Hepatocyte (in vitro differentiated cells): ENCODE results near the gene SDSL. TPM values are rescaled to one million over a fixed set of nuclear protein-coding genes. Genes with fewer than 3 reads are reported as not detected.

Experiments used
- DNase-seq: peaks from one replicate; pipeline ENCODE4 v3.0.0-alpha.2; 2016; ENCODE audit warnings: low spot score
- H2AFZ ChIP-seq: fragments of 200-600 bp; sonication (generic); 2 replicates; pipeline ENCODE4 v1.6.0; 2016; ENCODE audit warnings: antibody characterized with exemption, mild to moderate bottlenecking
- H3K27ac ChIP-seq: fragments of 200-600 bp; sonication (generic); 2 replicates; pipeline ENCODE4 v1.5.1; 2016; ENCODE audit warnings: mild to moderate bottlenecking
- H3K27me3 ChIP-seq: fragments of 200-600 bp; sonication (generic); 2 replicates; pipeline ENCODE4 v1.6.1; 2016
- H3K36me3 ChIP-seq: fragments of 200-600 bp; sonication (generic); replicated peaks from 2 replicates; pipeline ENCODE4 v1.5.1; 2016; ENCODE audit warnings: low read depth; ENCODE audit not compliant: insufficient read depth
- H3K4me1 ChIP-seq: fragments of 200-600 bp; sonication (generic); 2 replicates; pipeline ENCODE4 v1.5.1; 2016; ENCODE audit warnings: mild to moderate bottlenecking, moderate library complexity; ENCODE audit not compliant: insufficient read depth
- H3K4me2 ChIP-seq: fragments of 200-600 bp; sonication (generic); 2 replicates; pipeline ENCODE4 v1.6.0; 2016
- H3K4me3 ChIP-seq: fragments of 200-600 bp; sonication (generic); 2 replicates; pipeline ENCODE4 v1.5.1; 2016; ENCODE audit warnings: mild to moderate bottlenecking
- H3K79me2 ChIP-seq: fragments of 200-600 bp; sonication (generic); 2 replicates; pipeline ENCODE4 v1.6.0; 2017; ENCODE audit warnings: mild to moderate bottlenecking
- H3K9me2 ChIP-seq: fragments of 200-600 bp; sonication (generic); replicated peaks from 2 replicates; pipeline ENCODE4 v1.6.0; 2017; ENCODE audit warnings: mild to moderate bottlenecking; ENCODE audit not compliant: insufficient read depth
- H3K9me3 ChIP-seq: fragments of 200-600 bp; sonication (generic); 2 replicates; pipeline ENCODE4 v1.5.1; 2016; ENCODE audit warnings: low read depth, mild to moderate bottlenecking
- H4K20me1 ChIP-seq: fragments of 200-600 bp; sonication (generic); 2 replicates; pipeline ENCODE4 v1.6.0; 2016; ENCODE audit warnings: mild to moderate bottlenecking; ENCODE audit not compliant: insufficient read depth, poor library complexity, severe bottlenecking
- EZH2 ChIP-seq: fragments of 200-600 bp; sonication (generic); IDR thresholded peaks from 2 replicates; pipeline ENCODE4 v1.6.1; 2016; ENCODE audit warnings: antibody characterized with exemption, mild to moderate bottlenecking, borderline replicate concordance
- EZH2phosphoT487 ChIP-seq: fragments of 200-600 bp; sonication (generic); IDR thresholded peaks from one replicate; pipeline ENCODE4 v1.6.1; 2018; ENCODE audit warnings: antibody characterized with exemption, mild to moderate bottlenecking, low read depth, moderate library complexity; ENCODE audit not compliant: unreplicated experiment, severe bottlenecking
- WGBS: methylation state at CpG from one replicate; pipeline ENCODE4 v1.1.6; 2016; ENCODE audit warnings: low lambda C conversion rate; ENCODE audit errors: missing lambda C conversion rate; 5-methylcytosine and 5-hydroxymethylcytosine counted together
- polyA plus RNA-seq: library from polyadenylated mRNA; unstranded; fragments of >200 nt; fragmentation: Nextera tagmentation; extraction: Ambion mirVana; gene quantifications from 2 replicates; pipeline ENCODE4 v1.2.1, GENCODE V29; 2016
- total RNA-seq: library from RNA; depleted of rRNA; stranded (reverse); fragments of >200 nt; gene quantifications from 2 replicates; pipeline ENCODE4 v1.2.3, GENCODE V29; 2014
- TF ChIP-seq, protein P1 (sequence below): fragments of 200-600 bp; sonication (generic); IDR thresholded peaks from 2 replicates; pipeline ENCODE4 v1.5.1; 2016; ENCODE audit warnings: antibody characterized with exemption, mild to moderate bottlenecking; ENCODE audit not compliant: poor library complexity

The SDSL gene
- total and polyA plus RNA-seq, 2 experiments from 2014 or later: 10.3 to 26.7 TPM

DNA sequence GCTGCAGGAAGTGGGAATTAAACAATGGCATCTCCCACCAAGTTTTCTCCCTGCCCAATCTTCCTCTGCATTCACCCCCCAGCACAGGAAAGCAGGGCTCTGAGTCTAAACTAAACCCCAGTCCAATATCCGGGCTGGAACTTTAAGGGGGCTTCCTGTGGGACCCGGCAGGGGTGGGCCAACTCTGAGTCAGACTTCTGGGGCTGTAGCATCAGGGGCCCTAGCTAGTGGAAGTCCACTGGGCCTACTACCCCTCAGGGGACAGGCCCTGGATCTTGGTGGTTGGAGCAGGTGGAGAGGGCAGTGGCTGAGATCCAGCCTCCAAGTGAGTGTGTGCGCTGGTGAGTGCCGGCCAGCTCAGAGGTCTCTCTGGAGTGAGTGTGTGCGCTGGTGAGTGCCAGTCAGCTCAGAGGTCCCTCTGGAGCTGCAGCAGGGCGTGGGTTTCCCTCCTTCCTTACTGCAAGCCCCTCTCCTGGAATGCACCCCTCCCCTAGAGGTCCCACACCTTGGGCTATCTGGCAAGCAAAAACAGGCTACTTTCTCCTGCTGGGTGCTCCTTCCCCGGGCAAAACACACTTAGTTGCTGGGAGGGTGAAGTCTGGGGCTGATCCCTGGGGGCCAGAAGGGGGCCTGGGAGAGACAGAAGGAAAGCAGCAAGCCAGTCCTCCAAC lies 55.1 kb downstream of the SDSL start:
- peaks cover 90% of the 10 kb centered on the region for H3K27me3 ChIP-seq
- H3K79me2 ChIP-seq: no peaks in the 10 kb centered on the region
- 6% methylated on average over 5 of the region's 7 CpGs for WGBS
- TF ChIP-seq EZH2: no peak
- TF ChIP-seq EZH2phosphoT487: peak; percentile 78
- TF ChIP-seq, protein P1, sequence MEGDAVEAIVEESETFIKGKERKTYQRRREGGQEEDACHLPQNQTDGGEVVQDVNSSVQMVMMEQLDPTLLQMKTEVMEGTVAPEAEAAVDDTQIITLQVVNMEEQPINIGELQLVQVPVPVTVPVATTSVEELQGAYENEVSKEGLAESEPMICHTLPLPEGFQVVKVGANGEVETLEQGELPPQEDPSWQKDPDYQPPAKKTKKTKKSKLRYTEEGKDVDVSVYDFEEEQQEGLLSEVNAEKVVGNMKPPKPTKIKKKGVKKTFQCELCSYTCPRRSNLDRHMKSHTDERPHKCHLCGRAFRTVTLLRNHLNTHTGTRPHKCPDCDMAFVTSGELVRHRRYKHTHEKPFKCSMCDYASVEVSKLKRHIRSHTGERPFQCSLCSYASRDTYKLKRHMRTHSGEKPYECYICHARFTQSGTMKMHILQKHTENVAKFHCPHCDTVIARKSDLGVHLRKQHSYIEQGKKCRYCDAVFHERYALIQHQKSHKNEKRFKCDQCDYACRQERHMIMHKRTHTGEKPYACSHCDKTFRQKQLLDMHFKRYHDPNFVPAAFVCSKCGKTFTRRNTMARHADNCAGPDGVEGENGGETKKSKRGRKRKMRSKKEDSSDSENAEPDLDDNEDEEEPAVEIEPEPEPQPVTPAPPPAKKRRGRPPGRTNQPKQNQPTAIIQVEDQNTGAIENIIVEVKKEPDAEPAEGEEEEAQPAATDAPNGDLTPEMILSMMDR: no peak
- H3K27ac ChIP-seq: no peak overlapping the region
- H3K4me2 ChIP-seq: no peak overlapping the region
- H4K20me1 ChIP-seq: no peaks in the 10 kb centered on the region
- no peak overlapping the region for H3K4me3 ChIP-seq
- no peaks in the 10 kb centered on the region for H3K4me1 ChIP-seq
- no peaks in the 10 kb centered on the region for H3K36me3 ChIP-seq
- DNase-seq: no peak
- H3K9me3 ChIP-seq: no peaks in the 10 kb centered on the region
- H3K9me2 ChIP-seq: no peaks in the 10 kb centered on the region
- H2AFZ ChIP-seq: no peak overlapping the region

DNA sequence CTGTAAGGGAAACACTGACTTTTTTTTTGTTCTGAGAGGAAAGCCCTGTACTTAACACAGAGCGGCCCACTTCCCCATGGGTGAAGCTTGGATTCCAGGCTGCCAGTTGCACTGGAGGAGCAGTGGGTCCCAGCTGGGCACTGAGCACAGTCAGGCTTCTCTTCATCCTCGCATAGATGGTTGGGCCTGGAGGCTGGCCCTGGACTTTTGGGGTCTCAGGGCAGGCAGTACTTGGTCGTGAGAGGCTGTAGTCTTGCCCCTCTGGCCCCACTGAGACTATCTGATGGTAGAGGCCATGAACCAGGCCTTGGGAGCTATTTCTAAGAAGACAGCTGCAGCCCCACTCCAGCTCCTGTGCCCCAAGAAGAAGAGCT lies 55.6 kb downstream of the SDSL start:
- no peak overlapping the region for H3K4me3 ChIP-seq
- 12% methylated on average over 3 of the region's 3 CpGs for WGBS
- DNase-seq: no peak
- no peaks in the 10 kb centered on the region for H3K9me3 ChIP-seq
- no peak overlapping the region for H3K4me2 ChIP-seq
- H3K36me3 ChIP-seq: no peaks in the 10 kb centered on the region
- peaks cover 90% of the 10 kb centered on the region for H3K27me3 ChIP-seq
- no peaks in the 10 kb centered on the region for H3K4me1 ChIP-seq
- no peaks in the 10 kb centered on the region for H3K9me2 ChIP-seq
- H4K20me1 ChIP-seq: no peaks in the 10 kb centered on the region
- TF ChIP-seq, protein P1: no peak
- no peak for TF ChIP-seq EZH2phosphoT487
- no peak for TF ChIP-seq EZH2
- H3K79me2 ChIP-seq: no peaks in the 10 kb centered on the region
- no peak overlapping the region for H2AFZ ChIP-seq
- no peak overlapping the region for H3K27ac ChIP-seq

DNA sequence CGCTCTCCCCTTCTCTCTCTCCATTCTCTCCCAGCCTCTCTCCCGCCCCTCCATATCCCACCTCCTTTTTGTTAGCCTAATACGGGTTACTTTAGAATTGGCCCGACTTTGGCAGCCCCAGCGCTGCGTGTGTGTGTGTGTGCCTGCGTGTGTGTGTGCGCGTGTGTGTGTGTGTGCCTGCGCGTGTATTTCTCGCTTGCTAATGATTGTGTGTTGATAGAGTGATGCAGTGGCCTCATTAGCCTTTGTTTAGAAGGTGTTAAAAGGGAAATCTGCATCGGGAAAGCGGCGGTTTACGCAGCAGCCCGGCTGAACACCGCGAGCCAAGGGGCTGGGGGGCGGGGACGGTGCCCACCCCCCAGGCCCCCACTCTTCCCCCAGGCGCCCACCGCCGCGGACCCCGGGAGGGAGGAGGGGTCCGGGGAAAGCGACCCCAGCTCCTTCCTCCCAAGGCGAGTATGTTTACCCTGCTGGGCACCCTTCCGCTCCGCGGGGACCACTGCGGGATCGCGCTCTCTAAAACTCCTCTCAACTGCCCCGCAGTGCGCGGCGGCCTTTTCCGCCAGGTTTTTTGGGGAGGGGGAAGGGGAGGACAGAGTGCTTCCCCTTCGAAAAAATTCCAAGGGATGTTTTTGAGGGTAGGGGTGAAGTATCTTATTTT lies 56.3 kb downstream of the SDSL start:
- no peak for DNase-seq
- no peaks in the 10 kb centered on the region for H3K9me3 ChIP-seq
- no peak overlapping the region for H3K4me3 ChIP-seq
- H3K27ac ChIP-seq: no peak overlapping the region
- TF ChIP-seq, protein P1: no peak
- TF ChIP-seq EZH2phosphoT487: peak; percentile 80
- peak; percentile 64 for TF ChIP-seq EZH2
- no peaks in the 10 kb centered on the region for H3K79me2 ChIP-seq
- no peaks in the 10 kb centered on the region for H3K4me1 ChIP-seq
- no peak overlapping the region for H3K4me2 ChIP-seq
- no peaks in the 10 kb centered on the region for H4K20me1 ChIP-seq
- 3% methylated on average over 25 of the region's 41 CpGs for WGBS
- peaks cover 90% of the 10 kb centered on the region for H3K27me3 ChIP-seq
- H3K9me2 ChIP-seq: no peaks in the 10 kb centered on the region
- H2AFZ ChIP-seq: no peak overlapping the region
- no peaks in the 10 kb centered on the region for H3K36me3 ChIP-seq
